HepG2 (cell line): ENCODE data around the gene BMP8A.

Source experiments
- HIVEP1 ChIP-seq: sonication (generic); formaldehyde crosslinking; IDR thresholded peaks from 2 replicates; pipeline ENCODE4 v1.4.0; 2020; ENCODE audit warnings: mild to moderate bottlenecking, missing genetic modification reagents
- KLF16 ChIP-seq, 2 experiments: sonication (generic) in 1 of 2; formaldehyde crosslinking in 1 of 2; IDR thresholded peaks; 2 replicates each; pipeline versions ENCODE4 v1.6.1 to v1.8.0; 2016 to 2023; ENCODE audit warnings: missing genetic modification reagents in 2 of 2, missing compliant biosample characterization in 1 of 2
- SNAPC4 ChIP-seq: sonication (generic); formaldehyde crosslinking; IDR thresholded peaks from 2 replicates; pipeline ENCODE4 v1.4.0; 2020; ENCODE audit warnings: mild to moderate bottlenecking, missing genetic modification reagents
- SP2 ChIP-seq: sonication (generic); formaldehyde crosslinking; IDR thresholded peaks from 2 replicates; pipeline ENCODE4 v1.5.1; 2020; ENCODE audit warnings: mild to moderate bottlenecking, missing genetic modification reagents

GRCh38 chr1:39508266-39508665, 16.8 kb downstream of the BMP8A start:
- no peak for TF ChIP-seq SP2 (CRISPR knock-in tag)
- TF ChIP-seq KLF16 (CRISPR knock-in tag; IDR thresholded peaks at IDR 0.05): no peak
- no peak for TF ChIP-seq HIVEP1 (CRISPR knock-in tag)
- TF ChIP-seq SNAPC4: no peak
